HepG2 (cell line): Measurements from ENCODE around the gene ARSB. TPM values are rescaled to one million over a fixed set of nuclear protein-coding genes. Genes with fewer than 3 reads are reported as not detected.

Experiments
- GTF2F1 ChIP-seq: fragments of 150-350 bp; IDR thresholded peaks from 2 replicates; pipeline ENCODE4 v1.6.1; 2014; ENCODE audit warnings: low read length
- MTF1 ChIP-seq: sonication (generic); formaldehyde crosslinking; IDR thresholded peaks from 2 replicates; pipeline ENCODE4 v1.5.0; 2020; ENCODE audit warnings: missing genetic modification reagents
- PHF20 ChIP-seq: sonication (generic); formaldehyde crosslinking; IDR thresholded peaks from 2 replicates; pipeline ENCODE4 v1.5.0; 2020; ENCODE audit warnings: mild to moderate bottlenecking, missing genetic modification reagents
- SOX5 ChIP-seq: IDR thresholded peaks from 2 replicates; pipeline ENCODE4 v1.6.1; 2016; ENCODE audit warnings: borderline replicate concordance
- TFDP1 ChIP-seq: IDR thresholded peaks from 2 replicates; pipeline ENCODE4 v1.6.1; 2016; ENCODE audit warnings: missing compliant biosample characterization, missing genetic modification reagents, borderline replicate concordance
- ZFP82 ChIP-seq: sonication (generic); formaldehyde crosslinking; IDR thresholded peaks from 2 replicates; pipeline ENCODE4 v1.5.1; 2020; ENCODE audit warnings: mild to moderate bottlenecking, missing genetic modification reagents, borderline replicate concordance
- ZIK1 ChIP-seq: sonication (generic); formaldehyde crosslinking; IDR thresholded peaks from 2 replicates; pipeline ENCODE4 v1.5.0; 2020; ENCODE audit warnings: mild to moderate bottlenecking, low read depth, missing genetic modification reagents, borderline replicate concordance
- ZNF460 ChIP-seq: sonication (generic); formaldehyde crosslinking; IDR thresholded peaks from 2 replicates; pipeline ENCODE4 v1.5.1; 2020; ENCODE audit warnings: missing genetic modification reagents, mild to moderate bottlenecking, borderline replicate concordance
- ZNF501 ChIP-seq: sonication (generic); formaldehyde crosslinking; IDR thresholded peaks from 2 replicates; pipeline ENCODE4 v1.5.1; 2020; ENCODE audit warnings: mild to moderate bottlenecking, moderate library complexity, missing genetic modification reagents
- ZNF615 ChIP-seq: sonication (generic); formaldehyde crosslinking; IDR thresholded peaks from 2 replicates; pipeline ENCODE4 v1.5.0; 2020; ENCODE audit warnings: mild to moderate bottlenecking, missing genetic modification reagents, borderline replicate concordance
- ZNF646 ChIP-seq: sonication (generic); formaldehyde crosslinking; IDR thresholded peaks from 2 replicates; pipeline ENCODE4 v1.9.0; 2021; ENCODE audit warnings: mild to moderate bottlenecking, missing genetic modification reagents
- polyA plus RNA-seq, 8 experiments: library from polyadenylated mRNA; depleted of rRNA in 3 of 8; stranded (reverse) in 7 of 8; unstranded in 1 of 8; fragments of >200 nt; fragmentation: Illumina TruSeq in 4 of 8; extraction: Trizol in 4 of 8; gene quantifications; 2 replicates each; pipeline versions ENCODE4 v1.2.1 to v1.2.3, GENCODE V29; 2011 to 2016; ENCODE audit warnings: low read depth in 4 of 8, missing spikeins in 1 of 8, mixed read lengths in 1 of 8; ENCODE audit not compliant: insufficient read depth in 1 of 8
- total RNA-seq, 5 experiments: library from RNA; depleted of rRNA; stranded (reverse); fragments of >200 nt; fragmentation: Illumina TruSeq; extraction: Trizol; gene quantifications; 2 replicates each; pipeline ENCODE4 v1.2.3, GENCODE V29; 2016; ENCODE audit warnings: low read depth in 1 of 5
- TF ChIP-seq, protein P1 (sequence below): IDR thresholded peaks from 2 replicates; pipeline ENCODE4 v1.6.1; 2016; ENCODE audit warnings: low read depth, borderline replicate concordance
- TF ChIP-seq, protein P2 (sequence below): sonication (generic); formaldehyde crosslinking; IDR thresholded peaks from 2 replicates; pipeline ENCODE4 v1.8.0; 2022; ENCODE audit warnings: missing genetic modification reagents, mild to moderate bottlenecking, borderline replicate concordance
- TF ChIP-seq, protein P3 (sequence below): sonication (generic); formaldehyde crosslinking; IDR thresholded peaks from 2 replicates; pipeline ENCODE4 v1.9.0; 2021; ENCODE audit warnings: missing genetic modification reagents, mild to moderate bottlenecking, borderline replicate concordance
- TF ChIP-seq, protein P4 (sequence below): fragments of 450-650 bp; IDR thresholded peaks from 2 replicates; pipeline ENCODE4 v1.6.1; 2017

The ARSB gene
- total and polyA plus RNA-seq, 2 of the 13 experiments (the other 11 are each of a cell fraction or from before 2014, with no cell fraction given) = 52.6 to 66.4 TPM

- TF ChIP-seq ZNF646 (CRISPR knock-in tag) (no peak), SOX5 (CRISPR knock-in tag) (peak; percentile 48; the same call in 1 of the 2 replicates), MTF1 (CRISPR knock-in tag) (no peak), ZIK1 (CRISPR knock-in tag) (no peak), ZNF460 (CRISPR knock-in tag) (no peak), GTF2F1 (no peak), PHF20 (CRISPR knock-in tag) (no peak), ZFP82 (CRISPR knock-in tag) (no peak), ZNF615 (CRISPR knock-in tag) (no peak), TFDP1 (CRISPR knock-in tag) (peak; percentile 57; the same call in 1 of the 2 replicates), ZNF501 (CRISPR knock-in tag) (no peak)
- TF ChIP-seq, protein P1, sequence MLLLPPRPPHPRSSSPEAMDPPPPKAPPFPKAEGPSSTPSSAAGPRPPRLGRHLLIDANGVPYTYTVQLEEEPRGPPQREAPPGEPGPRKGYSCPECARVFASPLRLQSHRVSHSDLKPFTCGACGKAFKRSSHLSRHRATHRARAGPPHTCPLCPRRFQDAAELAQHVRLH (CRISPR knock-in tag) = 0 out of 2 replicates have a peak, but pooled peaks have one; percentile 24
- TF ChIP-seq, protein P2, sequence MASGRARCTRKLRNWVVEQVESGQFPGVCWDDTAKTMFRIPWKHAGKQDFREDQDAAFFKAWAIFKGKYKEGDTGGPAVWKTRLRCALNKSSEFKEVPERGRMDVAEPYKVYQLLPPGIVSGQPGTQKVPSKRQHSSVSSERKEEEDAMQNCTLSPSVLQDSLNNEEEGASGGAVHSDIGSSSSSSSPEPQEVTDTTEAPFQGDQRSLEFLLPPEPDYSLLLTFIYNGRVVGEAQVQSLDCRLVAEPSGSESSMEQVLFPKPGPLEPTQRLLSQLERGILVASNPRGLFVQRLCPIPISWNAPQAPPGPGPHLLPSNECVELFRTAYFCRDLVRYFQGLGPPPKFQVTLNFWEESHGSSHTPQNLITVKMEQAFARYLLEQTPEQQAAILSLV (CRISPR knock-in tag) = no peak
- TF ChIP-seq, protein P3, sequence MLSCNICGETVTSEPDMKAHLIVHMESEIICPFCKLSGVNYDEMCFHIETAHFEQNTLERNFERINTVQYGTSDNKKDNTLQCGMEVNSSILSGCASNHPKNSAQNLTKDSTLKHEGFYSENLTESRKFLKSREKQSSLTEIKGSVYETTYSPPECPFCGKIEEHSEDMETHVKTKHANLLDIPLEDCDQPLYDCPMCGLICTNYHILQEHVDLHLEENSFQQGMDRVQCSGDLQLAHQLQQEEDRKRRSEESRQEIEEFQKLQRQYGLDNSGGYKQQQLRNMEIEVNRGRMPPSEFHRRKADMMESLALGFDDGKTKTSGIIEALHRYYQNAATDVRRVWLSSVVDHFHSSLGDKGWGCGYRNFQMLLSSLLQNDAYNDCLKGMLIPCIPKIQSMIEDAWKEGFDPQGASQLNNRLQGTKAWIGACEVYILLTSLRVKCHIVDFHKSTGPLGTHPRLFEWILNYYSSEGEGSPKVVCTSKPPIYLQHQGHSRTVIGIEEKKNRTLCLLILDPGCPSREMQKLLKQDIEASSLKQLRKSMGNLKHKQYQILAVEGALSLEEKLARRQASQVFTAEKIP = no peak
- TF ChIP-seq, protein P4, sequence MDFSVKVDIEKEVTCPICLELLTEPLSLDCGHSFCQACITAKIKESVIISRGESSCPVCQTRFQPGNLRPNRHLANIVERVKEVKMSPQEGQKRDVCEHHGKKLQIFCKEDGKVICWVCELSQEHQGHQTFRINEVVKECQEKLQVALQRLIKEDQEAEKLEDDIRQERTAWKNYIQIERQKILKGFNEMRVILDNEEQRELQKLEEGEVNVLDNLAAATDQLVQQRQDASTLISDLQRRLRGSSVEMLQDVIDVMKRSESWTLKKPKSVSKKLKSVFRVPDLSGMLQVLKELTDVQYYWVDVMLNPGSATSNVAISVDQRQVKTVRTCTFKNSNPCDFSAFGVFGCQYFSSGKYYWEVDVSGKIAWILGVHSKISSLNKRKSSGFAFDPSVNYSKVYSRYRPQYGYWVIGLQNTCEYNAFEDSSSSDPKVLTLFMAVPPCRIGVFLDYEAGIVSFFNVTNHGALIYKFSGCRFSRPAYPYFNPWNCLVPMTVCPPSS = no peak
These were observed 5.9 kb downstream of the ARSB start (continued) for GRCh38 chr5:78979117-78979742.
